ENCODE results near the gene TTLL11. TPM values are rescaled to one million over a fixed set of nuclear protein-coding genes. Genes with fewer than 3 reads are reported as not detected.

The TTLL11 gene
- polyA plus RNA-seq, 1 donor from 2014 or later, result 8.0 TPM

DNA sequence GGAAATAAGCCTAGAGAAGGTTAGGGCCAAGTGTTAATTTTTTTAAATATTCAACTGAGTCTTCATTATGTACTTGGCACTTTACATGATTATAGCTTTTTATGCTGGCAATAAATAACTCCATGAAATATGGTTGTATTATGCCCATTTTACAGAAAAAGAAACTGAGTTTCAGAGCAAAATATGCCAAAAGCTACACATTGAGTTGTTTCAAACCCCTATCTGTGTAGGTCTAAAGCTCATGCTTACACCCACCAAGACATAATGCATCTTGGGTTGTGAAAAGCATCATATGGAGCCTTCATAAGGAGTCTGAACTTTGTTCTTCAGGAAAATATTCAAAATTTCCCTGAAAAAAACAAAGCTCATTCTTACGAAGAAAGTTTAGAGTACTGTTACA lies 14.6 kb downstream of the TTLL11 start:
- no peak for TF ChIP-seq RAD21 (conservative IDR thresholded peaks at IDR 0.05)
- no peak for TF ChIP-seq SMC3 (conservative IDR thresholded peaks at IDR 0.05; ENCODE audit: poor library complexity)
- no peak for TF ChIP-seq EZH2 (IDR thresholded peaks at IDR 0.05; ENCODE audit: borderline replicate concordance, insufficient read depth, low read length, poor library complexity, severe bottlenecking)
- no peak for TF ChIP-seq POLR2AphosphoS5 (IDR thresholded peaks at IDR 0.05)
- TF ChIP-seq, protein P1, sequence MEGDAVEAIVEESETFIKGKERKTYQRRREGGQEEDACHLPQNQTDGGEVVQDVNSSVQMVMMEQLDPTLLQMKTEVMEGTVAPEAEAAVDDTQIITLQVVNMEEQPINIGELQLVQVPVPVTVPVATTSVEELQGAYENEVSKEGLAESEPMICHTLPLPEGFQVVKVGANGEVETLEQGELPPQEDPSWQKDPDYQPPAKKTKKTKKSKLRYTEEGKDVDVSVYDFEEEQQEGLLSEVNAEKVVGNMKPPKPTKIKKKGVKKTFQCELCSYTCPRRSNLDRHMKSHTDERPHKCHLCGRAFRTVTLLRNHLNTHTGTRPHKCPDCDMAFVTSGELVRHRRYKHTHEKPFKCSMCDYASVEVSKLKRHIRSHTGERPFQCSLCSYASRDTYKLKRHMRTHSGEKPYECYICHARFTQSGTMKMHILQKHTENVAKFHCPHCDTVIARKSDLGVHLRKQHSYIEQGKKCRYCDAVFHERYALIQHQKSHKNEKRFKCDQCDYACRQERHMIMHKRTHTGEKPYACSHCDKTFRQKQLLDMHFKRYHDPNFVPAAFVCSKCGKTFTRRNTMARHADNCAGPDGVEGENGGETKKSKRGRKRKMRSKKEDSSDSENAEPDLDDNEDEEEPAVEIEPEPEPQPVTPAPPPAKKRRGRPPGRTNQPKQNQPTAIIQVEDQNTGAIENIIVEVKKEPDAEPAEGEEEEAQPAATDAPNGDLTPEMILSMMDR (IDR thresholded peaks at IDR 0.05; ENCODE audit: poor library complexity, severe bottlenecking), result no peak
- no peak for TF ChIP-seq TAF1 (IDR thresholded peaks at IDR 0.05; ENCODE audit: low read depth)
- TF ChIP-seq EP300 (conservative IDR thresholded peaks at IDR 0.05; ENCODE audit: poor library complexity, severe bottlenecking), result no peak
- TF ChIP-seq, protein P2, sequence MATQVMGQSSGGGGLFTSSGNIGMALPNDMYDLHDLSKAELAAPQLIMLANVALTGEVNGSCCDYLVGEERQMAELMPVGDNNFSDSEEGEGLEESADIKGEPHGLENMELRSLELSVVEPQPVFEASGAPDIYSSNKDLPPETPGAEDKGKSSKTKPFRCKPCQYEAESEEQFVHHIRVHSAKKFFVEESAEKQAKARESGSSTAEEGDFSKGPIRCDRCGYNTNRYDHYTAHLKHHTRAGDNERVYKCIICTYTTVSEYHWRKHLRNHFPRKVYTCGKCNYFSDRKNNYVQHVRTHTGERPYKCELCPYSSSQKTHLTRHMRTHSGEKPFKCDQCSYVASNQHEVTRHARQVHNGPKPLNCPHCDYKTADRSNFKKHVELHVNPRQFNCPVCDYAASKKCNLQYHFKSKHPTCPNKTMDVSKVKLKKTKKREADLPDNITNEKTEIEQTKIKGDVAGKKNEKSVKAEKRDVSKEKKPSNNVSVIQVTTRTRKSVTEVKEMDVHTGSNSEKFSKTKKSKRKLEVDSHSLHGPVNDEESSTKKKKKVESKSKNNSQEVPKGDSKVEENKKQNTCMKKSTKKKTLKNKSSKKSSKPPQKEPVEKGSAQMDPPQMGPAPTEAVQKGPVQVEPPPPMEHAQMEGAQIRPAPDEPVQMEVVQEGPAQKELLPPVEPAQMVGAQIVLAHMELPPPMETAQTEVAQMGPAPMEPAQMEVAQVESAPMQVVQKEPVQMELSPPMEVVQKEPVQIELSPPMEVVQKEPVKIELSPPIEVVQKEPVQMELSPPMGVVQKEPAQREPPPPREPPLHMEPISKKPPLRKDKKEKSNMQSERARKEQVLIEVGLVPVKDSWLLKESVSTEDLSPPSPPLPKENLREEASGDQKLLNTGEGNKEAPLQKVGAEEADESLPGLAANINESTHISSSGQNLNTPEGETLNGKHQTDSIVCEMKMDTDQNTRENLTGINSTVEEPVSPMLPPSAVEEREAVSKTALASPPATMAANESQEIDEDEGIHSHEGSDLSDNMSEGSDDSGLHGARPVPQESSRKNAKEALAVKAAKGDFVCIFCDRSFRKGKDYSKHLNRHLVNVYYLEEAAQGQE (IDR thresholded peaks at IDR 0.05; ENCODE audit: borderline replicate concordance), result no peak
- TF ChIP-seq MXI1 (conservative IDR thresholded peaks at IDR 0.05; ENCODE audit: poor library complexity, severe bottlenecking), result no peak

DNA sequence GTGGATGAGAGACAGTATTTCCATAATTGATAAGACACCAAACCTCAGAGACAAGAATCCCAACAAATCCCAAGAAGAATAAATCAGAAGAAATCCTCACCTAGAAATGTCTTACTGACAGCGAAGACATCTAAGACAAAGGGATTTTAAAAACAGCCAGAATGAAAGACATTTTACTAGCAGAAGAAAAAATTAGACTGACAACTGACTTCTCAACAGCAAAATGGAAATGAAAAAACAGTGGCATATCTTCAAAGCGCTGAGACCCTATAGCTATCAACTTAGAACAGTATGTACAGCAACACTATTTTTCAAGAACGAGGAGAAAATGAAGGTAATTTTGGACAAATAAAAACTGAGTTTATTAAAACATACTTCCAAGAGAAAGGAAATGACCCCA lies 16.3 kb downstream of the TTLL11 start:
- Histone ChIP-seq H3K79me2 (replicated peaks; ENCODE audit: insufficient read depth, low read length) (no peaks in the 10 kb centered on the region), H3K9me2 (ENCODE audit: insufficient read depth, low read length) (no peaks in the 10 kb centered on the region), H4K20me1 (ENCODE audit: insufficient read depth) (no peaks in the 10 kb centered on the region), H3K36me3 (ENCODE audit: insufficient read depth, low read length) (no peaks in the 10 kb centered on the region), H3F3A (ENCODE audit: insufficient read depth, low read length, poor library complexity, severe bottlenecking) (no peaks in the 10 kb centered on the region), H3K4me3 (ENCODE audit: low read length) (no peak overlapping the region), H3K27ac (ENCODE audit: low read length) (no peak overlapping the region), H3K27me3 (ENCODE audit: insufficient read depth, low read depth, low read length) (no peaks in the 10 kb centered on the region), H3K9ac (ENCODE audit: low read length) (no peak overlapping the region), H3K4me2 (ENCODE audit: low read length) (no peak overlapping the region), H2AFZ (ENCODE audit: low read depth, low read length) (no peak overlapping the region), H3K9me3 (ENCODE audit: low read length) (no peaks in the 10 kb centered on the region)
- no peak for TF ChIP-seq SMC3 (conservative IDR thresholded peaks at IDR 0.05; ENCODE audit: poor library complexity)
- no peak for TF ChIP-seq RAD21 (conservative IDR thresholded peaks at IDR 0.05)
- no peak for TF ChIP-seq EP300 (conservative IDR thresholded peaks at IDR 0.05; ENCODE audit: poor library complexity, severe bottlenecking)
- TF ChIP-seq MXI1 (conservative IDR thresholded peaks at IDR 0.05; ENCODE audit: poor library complexity, severe bottlenecking), result no peak
- TF ChIP-seq, protein P2 (IDR thresholded peaks at IDR 0.05; ENCODE audit: borderline replicate concordance), result no peak
- TF ChIP-seq, protein P1 (IDR thresholded peaks at IDR 0.05; ENCODE audit: poor library complexity, severe bottlenecking), result no peak

More for the DNA sequence above, 14.6 kb downstream of the TTLL11 start:
- Histone ChIP-seq H3K4me2 (ENCODE audit: low read length) (no peak overlapping the region), H2AFZ (ENCODE audit: low read depth, low read length) (no peak overlapping the region), H3K79me2 (replicated peaks; ENCODE audit: insufficient read depth, low read length) (no peaks in the 10 kb centered on the region), H3F3A (ENCODE audit: insufficient read depth, low read length, poor library complexity, severe bottlenecking) (no peaks in the 10 kb centered on the region), H4K20me1 (ENCODE audit: insufficient read depth) (no peaks in the 10 kb centered on the region), H3K36me3 (ENCODE audit: insufficient read depth, low read length) (no peaks in the 10 kb centered on the region), H3K9ac (ENCODE audit: low read length) (no peak overlapping the region), H3K27ac (ENCODE audit: low read length) (no peak overlapping the region), H3K4me3 (ENCODE audit: low read length) (no peak overlapping the region), H3K9me3 (ENCODE audit: low read length) (no peaks in the 10 kb centered on the region), H3K9me2 (ENCODE audit: insufficient read depth, low read length) (no peaks in the 10 kb centered on the region), H3K27me3 (ENCODE audit: insufficient read depth, low read depth, low read length) (no peaks in the 10 kb centered on the region)
